Measurements from ENCODE around the gene PDZD2. TPM values are rescaled to one million over a fixed set of nuclear protein-coding genes. Genes with fewer than 3 reads are reported as not detected.

PDZD2 gene
- total RNA-seq, 2 experiments from 2014 or later: 1.3 to 1.8 TPM

GRCh38 chr5:32002755-32003154, 363.8 kb downstream of the PDZD2 start:
- Mint-ChIP-seq H3K9me3 (no peaks in the 10 kb centered on the region), H3K36me3 (ENCODE audit: low read depth) (no peaks in the 10 kb centered on the region), H3K4me3 (no peak overlapping the region), H3K4me1 (ENCODE audit: low read depth) (no peaks in the 10 kb centered on the region), H3K27ac (no peak overlapping the region), H3K27me3 (no peaks in the 10 kb centered on the region)
- POLR2A ChIA-PET: no interaction called here
- DNase-seq (no peak), ATAC-seq (ENCODE audit: poor library complexity) (no peak)
- H3K4me1 ChIP-seq (ENCODE audit: insufficient read depth, low read length): no peaks in the 10 kb centered on the region
- CTCF ChIA-PET: no interaction called here
- H3K36me3 ChIP-seq (ENCODE audit: insufficient read depth, low read length): no peaks in the 10 kb centered on the region
- intact Hi-C loops (cut with DNase I, micrococcal nuclease): no loop called here
- no peak overlapping the region for H3K4me3 ChIP-seq (ENCODE audit: low read length)
- no peak overlapping the region for H3K27ac ChIP-seq (ENCODE audit: low read depth in 1 of 2, low read length in 2 of 2)
- TF ChIP-seq, protein P1, sequence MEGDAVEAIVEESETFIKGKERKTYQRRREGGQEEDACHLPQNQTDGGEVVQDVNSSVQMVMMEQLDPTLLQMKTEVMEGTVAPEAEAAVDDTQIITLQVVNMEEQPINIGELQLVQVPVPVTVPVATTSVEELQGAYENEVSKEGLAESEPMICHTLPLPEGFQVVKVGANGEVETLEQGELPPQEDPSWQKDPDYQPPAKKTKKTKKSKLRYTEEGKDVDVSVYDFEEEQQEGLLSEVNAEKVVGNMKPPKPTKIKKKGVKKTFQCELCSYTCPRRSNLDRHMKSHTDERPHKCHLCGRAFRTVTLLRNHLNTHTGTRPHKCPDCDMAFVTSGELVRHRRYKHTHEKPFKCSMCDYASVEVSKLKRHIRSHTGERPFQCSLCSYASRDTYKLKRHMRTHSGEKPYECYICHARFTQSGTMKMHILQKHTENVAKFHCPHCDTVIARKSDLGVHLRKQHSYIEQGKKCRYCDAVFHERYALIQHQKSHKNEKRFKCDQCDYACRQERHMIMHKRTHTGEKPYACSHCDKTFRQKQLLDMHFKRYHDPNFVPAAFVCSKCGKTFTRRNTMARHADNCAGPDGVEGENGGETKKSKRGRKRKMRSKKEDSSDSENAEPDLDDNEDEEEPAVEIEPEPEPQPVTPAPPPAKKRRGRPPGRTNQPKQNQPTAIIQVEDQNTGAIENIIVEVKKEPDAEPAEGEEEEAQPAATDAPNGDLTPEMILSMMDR (IDR thresholded peaks at IDR 0.05): no peak
- no peaks in the 10 kb centered on the region for H3K27me3 ChIP-seq (ENCODE audit: control insufficient read depth in 1 of 2, insufficient read depth in 2 of 2, low read length in 2 of 2)
- H3K9me3 ChIP-seq (ENCODE audit: control insufficient read depth in 1 of 2, insufficient read depth in 1 of 2, low read length in 2 of 2): peaks cover 0 to 5% of the 10 kb centered on the region in 2 experiments

DNA sequence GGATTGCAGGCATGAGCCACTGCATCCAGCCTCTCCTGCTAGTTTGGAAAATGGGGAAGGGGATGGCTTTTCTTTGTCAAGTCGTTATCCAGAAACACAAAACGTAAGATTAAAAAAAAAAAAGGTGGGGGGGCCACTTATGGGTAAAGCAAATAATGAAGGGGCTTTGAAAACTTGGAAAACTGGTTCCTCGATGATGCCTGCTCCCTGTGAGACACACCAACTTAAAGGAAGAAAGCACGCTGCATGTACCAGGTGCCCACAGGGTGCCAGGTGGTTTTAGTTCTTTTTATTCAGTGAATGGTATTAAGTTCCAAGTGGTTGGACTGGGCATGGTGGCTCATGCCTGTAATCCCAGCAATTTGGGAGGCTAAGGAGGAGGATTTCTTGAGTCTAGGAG, 365.1 kb downstream of the PDZD2 start:
- ATAC-seq (ENCODE audit: poor library complexity) (no peak), DNase-seq (no peak)
- TF ChIP-seq, protein P1 (IDR thresholded peaks at IDR 0.05): no peak
- Histone ChIP-seq H3K27ac (ENCODE audit: low read depth in 1 of 2, low read length in 2 of 2) (no peak overlapping the region), H3K9me3 (ENCODE audit: control insufficient read depth in 1 of 2, insufficient read depth in 1 of 2, low read length in 2 of 2) (no peaks in the 10 kb centered on the region), H3K27me3 (ENCODE audit: control insufficient read depth in 1 of 2, insufficient read depth in 2 of 2, low read length in 2 of 2) (no peaks in the 10 kb centered on the region), H3K4me3 (ENCODE audit: low read length) (no peak overlapping the region), H3K4me1 (ENCODE audit: insufficient read depth, low read length) (no peaks in the 10 kb centered on the region), H3K36me3 (ENCODE audit: insufficient read depth, low read length) (no peaks in the 10 kb centered on the region)
- ChIA-PET POLR2A (no interaction called here), CTCF (no interaction called here)
- Mint-ChIP-seq H3K4me1 (ENCODE audit: low read depth) (no peaks in the 10 kb centered on the region), H3K27me3 (no peaks in the 10 kb centered on the region), H3K27ac (no peak overlapping the region), H3K36me3 (ENCODE audit: low read depth) (no peaks in the 10 kb centered on the region), H3K4me3 (no peak overlapping the region), H3K9me3 (no peaks in the 10 kb centered on the region)
- intact Hi-C loops (cut with DNase I, micrococcal nuclease): no loop called here

- no peak overlapping the region for H3K4me3 ChIP-seq (ENCODE audit: low read length)
- no peaks in the 10 kb centered on the region for H3K27me3 ChIP-seq (ENCODE audit: control insufficient read depth in 1 of 2, insufficient read depth in 2 of 2, low read length in 2 of 2)
- no peak overlapping the region for H3K27ac Mint-ChIP-seq
- intact Hi-C loops (cut with DNase I, micrococcal nuclease): no loop called here
- H3K36me3 Mint-ChIP-seq (ENCODE audit: low read depth): no peaks in the 10 kb centered on the region
- no peaks in the 10 kb centered on the region for H3K9me3 Mint-ChIP-seq
- H3K4me1 ChIP-seq (ENCODE audit: insufficient read depth, low read length): no peaks in the 10 kb centered on the region
- ATAC-seq (ENCODE audit: poor library complexity) (no peak), DNase-seq (no peak)
- CTCF ChIA-PET: no interaction called here
- TF ChIP-seq, protein P1 (IDR thresholded peaks at IDR 0.05): no peak
- no peak overlapping the region for H3K27ac ChIP-seq (ENCODE audit: low read depth in 1 of 2, low read length in 2 of 2)
- H3K4me1 Mint-ChIP-seq (ENCODE audit: low read depth): no peaks in the 10 kb centered on the region
- no peak overlapping the region for H3K4me3 Mint-ChIP-seq
- no peaks in the 10 kb centered on the region for H3K36me3 ChIP-seq (ENCODE audit: insufficient read depth, low read length)
- no peaks in the 10 kb centered on the region for H3K9me3 ChIP-seq (ENCODE audit: control insufficient read depth in 1 of 2, insufficient read depth in 1 of 2, low read length in 2 of 2)
- POLR2A ChIA-PET: no interaction called here
- H3K27me3 Mint-ChIP-seq: no peaks in the 10 kb centered on the region
Observed at GRCh38 chr5:32004404-32004803, 365.5 kb downstream of the PDZD2 start.
